GM18951 (cell line): ENCODE data around the gene ALS2CL.

ENCODE experiments used
- POLR2A ChIP-seq: IDR thresholded peaks from 4 replicates; pipeline ENCODE4 v1.6.1; 2011; ENCODE audit warnings: mild to moderate bottlenecking; ENCODE audit not compliant: insufficient read length, insufficient read depth; ENCODE audit errors: extremely low read depth
- in situ Hi-C: fragments of 300-500 bp; cut with MboI; formaldehyde crosslinking; loops from one replicate; pipeline ENCODE4 v1.12.0; 2022; ENCODE audit warnings: low sequenced_read_pairs, mixed read lengths, inconsistent platforms; ENCODE audit not compliant: unreplicated experiment

Gene ALS2CL

DNA sequence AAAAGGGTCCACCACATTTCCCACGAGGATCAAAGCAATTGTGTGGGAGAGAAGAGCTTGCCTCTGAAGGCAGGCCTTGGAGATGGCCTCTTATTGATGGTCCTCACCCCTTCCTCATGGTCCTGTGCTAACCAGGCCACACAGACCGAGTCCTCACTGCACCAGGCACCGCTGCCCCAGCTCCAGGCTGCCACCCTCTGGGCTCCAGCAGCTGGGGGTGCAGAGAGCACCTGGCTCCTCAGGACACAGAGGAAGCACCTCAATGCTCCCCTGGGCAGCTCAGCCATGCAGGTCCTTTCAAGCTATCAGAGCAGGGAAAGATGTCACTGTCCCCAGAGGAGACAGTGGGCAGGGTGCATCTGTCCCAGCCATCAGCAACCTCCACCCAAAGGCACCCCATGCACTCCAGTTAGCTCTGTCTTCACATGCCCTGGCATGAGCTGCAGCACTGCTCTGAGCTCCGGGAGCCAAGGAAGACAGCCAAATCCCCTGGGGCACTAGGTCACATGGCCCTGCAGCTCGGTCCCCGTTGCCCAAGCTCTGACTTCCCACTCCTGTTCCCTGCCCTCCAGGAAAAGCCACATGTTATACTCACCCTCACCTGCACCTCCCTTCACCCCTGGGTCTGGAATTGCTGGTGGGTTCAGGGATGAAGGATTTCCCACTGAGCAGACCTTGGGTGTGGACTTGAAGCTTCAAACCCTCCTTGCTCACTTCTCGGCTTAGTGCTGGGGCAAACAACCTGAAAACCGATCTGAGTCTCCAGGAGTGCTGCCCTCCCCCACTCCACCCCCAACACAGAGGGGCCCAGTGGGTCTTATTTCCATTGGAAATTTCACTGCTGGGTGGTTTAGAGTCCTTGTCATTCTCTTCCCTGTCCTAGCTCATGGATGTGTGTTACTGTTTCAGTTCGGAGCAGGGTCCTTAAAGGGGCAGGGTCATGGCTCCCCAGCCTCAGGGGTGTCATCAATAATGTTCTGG, 32.6 kb downstream of the ALS2CL start:
- in situ Hi-C loops: no loop called here
- no peak for TF ChIP-seq POLR2A

GRCh38 chr3:46660003-46660402, 33.5 kb downstream of the ALS2CL start:
- no peak for TF ChIP-seq POLR2A
- in situ Hi-C loops: no loop called here

GRCh38 chr3:46659285-46659684, 34.2 kb downstream of the ALS2CL start:
- TF ChIP-seq POLR2A: no peak
- in situ Hi-C loops: no loop called here

- in situ Hi-C loops: no loop called here
Measured at GRCh38 chr3:46656778-46657556, 36.5 kb downstream of the ALS2CL start.

GRCh38 chr3:46655271-46655670, 38.2 kb downstream of the ALS2CL start:
- in situ Hi-C loops: no loop called here
- no peak for TF ChIP-seq POLR2A

More at GRCh38 chr3:46656778-46657556, 36.5 kb downstream of the ALS2CL start:
- TF ChIP-seq POLR2A: no peak

- TF ChIP-seq POLR2A: no peak
- in situ Hi-C loops: no loop called here
Measured at GRCh38 chr3:46651084-46651483, 42.4 kb downstream of the ALS2CL start.

- in situ Hi-C loops: no loop called here
- TF ChIP-seq POLR2A: no peak
Measured at GRCh38 chr3:46649436-46649835, 44.0 kb downstream of the ALS2CL start.

DNA sequence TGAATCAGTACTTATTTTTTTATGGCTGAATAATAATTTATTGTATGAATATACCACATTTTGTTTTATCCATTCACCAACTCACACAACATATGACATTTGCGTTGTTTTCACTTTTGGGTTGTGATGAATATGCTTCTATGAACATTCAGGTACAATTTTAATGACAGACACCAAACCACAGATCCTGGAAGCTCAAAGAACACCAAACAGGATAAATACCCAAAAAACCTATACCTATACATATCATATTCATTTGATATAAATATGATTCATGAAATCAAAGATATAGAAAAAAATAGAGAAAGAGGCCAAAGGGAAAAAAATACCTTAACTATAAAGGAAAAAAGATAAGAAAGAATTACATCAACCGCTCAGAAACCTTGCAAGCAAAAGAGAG, 45.4 kb downstream of the ALS2CL start:
- in situ Hi-C loops: no loop called here
- TF ChIP-seq POLR2A: no peak

DNA sequence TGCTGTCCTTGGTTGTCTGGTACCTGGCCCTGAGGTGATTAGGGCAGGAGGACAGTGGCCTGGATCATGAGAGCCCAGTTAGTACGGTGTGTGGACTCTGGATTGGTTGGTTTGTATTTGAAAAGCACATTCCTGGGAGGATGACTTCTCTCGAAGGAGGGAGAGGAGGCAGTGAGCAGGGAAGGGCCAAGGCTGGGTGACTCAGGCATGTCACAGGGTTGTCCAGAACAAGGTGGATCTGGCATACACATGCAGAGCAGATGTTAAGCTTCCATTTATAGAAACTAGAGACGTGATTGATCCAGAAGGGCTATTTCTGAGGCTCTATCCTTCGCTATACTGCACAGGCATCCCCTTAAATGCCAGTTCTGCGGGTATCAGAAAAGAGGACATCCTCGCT, 46.8 kb downstream of the ALS2CL start:
- in situ Hi-C loops: no loop called here
- no peak for TF ChIP-seq POLR2A

DNA sequence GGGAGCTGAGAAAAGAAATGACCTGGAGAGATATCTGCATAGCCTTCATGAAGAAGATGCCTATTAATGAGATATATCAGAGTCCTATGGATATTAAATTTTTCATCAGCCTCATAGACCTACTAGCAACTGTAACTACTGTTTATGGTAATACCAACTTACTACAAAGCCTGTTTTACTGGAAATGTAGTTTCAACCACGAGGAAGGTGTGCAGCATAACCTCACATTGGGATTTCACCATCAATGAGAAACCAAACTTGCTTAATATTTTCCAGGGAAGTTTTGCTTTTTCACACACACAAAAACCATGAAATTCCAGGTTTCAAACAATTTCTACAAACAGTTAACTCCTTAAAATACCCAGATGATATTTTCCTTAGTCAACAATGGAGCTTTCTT, 49.8 kb downstream of the ALS2CL start:
- in situ Hi-C loops: no loop called here
- no peak for TF ChIP-seq POLR2A

GRCh38 chr3:46642971-46643370, 50.5 kb downstream of the ALS2CL start:
- in situ Hi-C loops: no loop called here
- TF ChIP-seq POLR2A: no peak

- in situ Hi-C loops: no loop called here
- TF ChIP-seq POLR2A: no peak
Measured at GRCh38 chr3:46640927-46641326, 52.6 kb downstream of the ALS2CL start.

- in situ Hi-C loops: loop anchor here (5.0 kb wide), 1 partner anchor 157 kb away; no protein-coding TSS in a partner anchor
- TF ChIP-seq POLR2A: no peak
Measured at GRCh38 chr3:46639221-46639620, 54.3 kb downstream of the ALS2CL start.
